EL (cell line): ENCODE measurements around the gene WDR27.

Experiments
- DNase-seq: peaks from one replicate; pipeline ENCODE4 v3.0.0-alpha.2; 2016

WDR27 gene

GRCh38 chr6:169558774-169559441 lies 142.9 kb downstream of the WDR27 start:
- peak; percentile 55 for DNase-seq

GRCh38 chr6:169558378-169558773 lies 143.5 kb downstream of the WDR27 start:
- DNase-seq: no peak

GRCh38 chr6:169557887-169558286 lies 143.9 kb downstream of the WDR27 start:
- no peak for DNase-seq

- DNase-seq: no peak
Observed at GRCh38 chr6:169556758-169557548, 144.9 kb downstream of the WDR27 start.

DNA sequence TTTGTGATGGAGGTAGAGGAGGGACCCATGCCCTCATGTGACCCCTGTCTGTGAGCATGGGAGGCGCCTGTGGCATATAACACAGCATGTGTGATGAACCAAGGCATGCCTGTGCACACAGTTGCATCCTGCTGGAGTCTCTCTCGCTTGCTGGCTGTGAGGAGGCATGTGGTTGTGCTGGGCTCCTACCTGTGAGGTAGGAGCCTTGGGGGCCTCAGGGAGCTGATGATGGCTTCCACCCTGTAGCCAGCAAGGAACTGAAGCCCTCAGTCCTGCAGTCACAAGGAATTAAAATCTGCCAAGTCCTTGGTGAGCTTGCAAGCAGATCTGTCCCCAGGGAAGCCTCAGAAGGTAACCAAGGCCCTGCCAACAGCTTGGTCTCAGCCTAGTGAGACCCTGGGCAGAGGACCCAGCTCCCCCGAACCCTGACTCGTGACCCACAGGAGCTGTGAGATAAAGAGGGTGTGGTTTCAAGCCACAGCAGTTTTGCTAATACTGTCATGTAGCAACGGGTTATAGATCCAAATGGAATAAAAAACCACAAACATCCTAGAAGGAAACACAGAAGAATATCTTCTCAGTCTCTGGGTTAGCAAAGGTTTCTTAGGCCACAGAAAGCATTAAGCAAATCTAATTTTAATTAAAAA lies 145.7 kb downstream of the WDR27 start:
- DNase-seq: no peak

DNA sequence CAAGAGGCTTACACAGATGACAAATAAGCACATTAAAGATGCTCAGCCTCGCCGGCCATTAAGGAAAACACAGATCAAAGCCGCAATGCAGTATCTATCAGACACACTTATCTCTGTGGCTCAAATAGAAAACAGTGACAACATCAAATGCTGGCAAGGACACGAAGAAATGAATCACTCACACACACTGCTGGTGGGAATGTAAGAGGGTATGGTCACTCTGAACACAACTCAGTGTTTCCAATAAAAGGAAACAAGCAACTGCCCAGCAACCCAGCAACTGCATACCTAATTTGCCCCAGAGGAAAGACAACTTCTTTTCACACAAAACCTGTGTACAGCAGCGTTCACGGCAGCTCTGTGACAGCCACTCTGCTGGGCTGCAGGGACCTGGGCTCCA lies 155.8 kb downstream of the WDR27 start:
- no peak for DNase-seq

GRCh38 chr6:169543704-169544103 lies 158.1 kb downstream of the WDR27 start:
- no peak for DNase-seq

DNA sequence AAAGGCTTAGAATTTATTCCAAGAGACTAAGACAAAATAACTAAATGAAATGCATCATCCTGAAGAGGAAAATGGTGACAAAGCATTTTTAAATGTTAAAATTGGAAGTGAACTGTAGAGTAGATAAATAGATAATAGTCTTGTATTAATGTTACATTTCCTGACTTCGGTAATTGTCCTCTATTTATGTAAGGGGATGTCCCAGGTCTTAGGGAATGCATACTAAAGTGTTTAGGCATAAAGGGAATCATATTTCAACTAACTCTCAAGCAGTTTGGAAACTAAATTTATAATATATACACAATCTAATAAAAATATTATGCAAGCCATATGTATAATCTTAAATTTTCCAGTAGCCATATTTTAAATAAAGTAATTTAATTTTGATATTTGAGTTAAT lies 159.3 kb downstream of the WDR27 start:
- DNase-seq: no peak

DNA sequence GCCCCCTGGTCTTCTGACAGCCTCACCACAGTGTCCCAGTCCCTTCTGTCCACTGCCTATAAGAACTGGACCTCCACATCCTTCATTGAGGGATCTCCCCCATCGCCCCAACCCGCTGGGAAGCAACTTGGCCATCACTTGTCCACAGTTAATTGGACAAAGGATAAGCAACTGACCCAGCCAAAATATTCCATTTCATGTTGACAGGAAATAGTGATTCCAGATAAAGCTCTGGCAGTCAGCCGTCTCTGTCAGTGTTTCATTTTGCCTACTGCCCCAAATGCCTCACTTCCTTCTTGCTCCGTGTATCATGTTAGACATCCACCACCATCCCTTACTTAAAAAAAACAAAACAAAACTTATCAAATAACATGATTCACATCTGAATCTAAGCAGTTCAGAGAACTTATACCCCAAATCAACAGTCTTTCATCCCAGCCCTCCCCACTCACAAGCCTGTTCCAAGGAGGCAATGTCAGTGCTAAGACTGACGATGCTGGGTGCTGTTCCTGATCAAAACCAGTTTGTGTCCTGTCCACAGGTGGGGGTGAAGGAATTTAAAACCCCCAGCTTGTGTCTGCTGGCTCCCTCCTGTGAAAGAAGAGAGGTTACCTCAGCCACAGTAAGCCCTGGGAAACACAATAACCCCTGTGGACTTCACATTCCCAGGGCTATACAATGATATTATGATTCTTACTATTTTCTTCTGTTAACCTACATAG lies 162.5 kb downstream of the WDR27 start:
- DNase-seq: no peak

- DNase-seq: peak; percentile 68
Observed at GRCh38 chr6:169536446-169537170, 165.2 kb downstream of the WDR27 start.

DNA sequence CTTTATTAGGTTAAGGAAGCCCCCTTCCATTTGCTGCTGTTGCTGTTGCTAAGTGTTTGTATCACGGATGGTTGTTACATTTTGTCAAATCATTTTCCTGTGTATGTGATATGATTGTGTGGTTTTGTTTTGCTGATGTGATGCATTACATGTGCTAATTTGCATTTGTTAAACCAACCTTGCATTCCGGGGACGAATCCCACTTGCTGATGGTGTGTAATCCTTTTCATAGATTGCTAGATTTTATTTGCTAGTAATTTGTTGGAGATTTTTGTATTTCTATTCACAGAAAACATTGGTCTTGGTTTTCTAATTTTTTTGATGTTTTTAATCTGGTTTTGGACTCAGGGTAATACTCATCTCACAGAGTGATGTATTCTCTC lies 167.8 kb downstream of the WDR27 start:
- no peak for DNase-seq

DNA sequence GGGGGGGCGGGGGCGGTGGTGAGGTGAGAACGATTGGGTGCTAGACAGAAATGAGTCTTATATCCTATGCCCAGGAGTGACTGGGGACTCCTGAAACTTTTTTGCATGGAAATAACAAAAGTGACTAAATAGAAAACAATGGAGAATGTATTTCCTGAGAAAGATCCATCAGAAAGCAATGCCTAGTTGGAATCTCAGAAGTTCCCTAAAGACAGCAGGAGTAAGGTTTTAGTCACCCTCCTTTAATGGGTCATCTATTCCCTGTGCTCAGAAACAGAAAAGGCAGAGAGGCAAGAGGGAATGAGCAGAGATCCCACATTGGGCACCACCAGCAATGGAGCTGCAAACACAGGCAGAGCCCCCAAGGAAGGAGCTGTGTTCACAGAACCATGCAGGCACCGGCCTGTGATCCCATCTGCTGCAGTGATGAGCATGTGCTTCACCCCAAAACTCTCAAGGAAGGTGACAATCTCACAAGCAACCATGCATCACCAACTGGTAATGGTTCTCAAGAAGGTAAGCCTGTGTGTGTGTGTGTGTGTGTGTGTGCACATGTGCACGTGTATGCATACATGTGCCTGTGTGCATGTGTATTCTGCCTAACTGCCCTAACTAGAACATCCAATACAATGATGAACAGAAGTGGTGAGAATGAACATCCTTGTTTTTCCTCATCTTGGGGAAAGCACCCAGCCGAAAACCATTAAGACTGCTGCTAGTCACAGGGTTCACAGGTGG lies 168.4 kb downstream of the WDR27 start:
- no peak for DNase-seq

DNA sequence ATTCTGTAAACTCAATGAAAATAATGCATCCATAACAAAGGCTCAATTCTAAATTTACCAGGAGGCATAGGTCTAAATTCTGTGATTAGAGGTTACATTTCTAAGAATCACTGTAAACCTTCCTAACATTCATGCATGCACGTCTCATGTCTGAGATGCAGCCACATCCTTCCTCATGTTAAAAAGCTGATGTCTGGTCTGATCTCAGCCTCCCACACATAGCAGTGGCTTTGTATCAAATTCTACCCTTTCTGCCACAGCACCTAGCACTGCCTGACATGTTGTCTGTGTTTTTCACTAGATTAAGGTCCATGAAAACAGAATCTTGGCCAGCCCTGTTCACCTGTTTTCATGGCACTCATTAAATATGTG lies 171.1 kb downstream of the WDR27 start:
- DNase-seq: no peak

GRCh38 chr6:169529931-169530751 lies 171.7 kb downstream of the WDR27 start:
- peak; percentile 82 for DNase-seq

DNA sequence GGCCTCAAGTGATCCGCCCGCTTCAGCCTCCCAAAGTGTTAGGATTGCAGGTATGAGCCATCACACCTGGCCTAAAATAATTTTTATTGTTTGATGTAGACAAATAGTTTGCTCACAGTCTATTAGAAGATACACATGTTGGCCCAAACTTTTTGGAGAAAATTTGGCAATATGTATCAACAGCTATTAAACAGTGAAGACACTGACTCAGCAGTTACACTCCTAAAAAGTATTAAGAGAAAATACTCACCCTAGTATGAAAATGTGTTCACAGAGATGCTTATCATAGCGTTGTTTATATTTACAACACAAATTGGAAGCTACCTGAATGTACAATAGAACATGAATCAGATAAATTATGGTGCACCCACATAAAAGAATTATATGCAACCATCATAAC lies 173.1 kb downstream of the WDR27 start:
- no peak for DNase-seq

DNA sequence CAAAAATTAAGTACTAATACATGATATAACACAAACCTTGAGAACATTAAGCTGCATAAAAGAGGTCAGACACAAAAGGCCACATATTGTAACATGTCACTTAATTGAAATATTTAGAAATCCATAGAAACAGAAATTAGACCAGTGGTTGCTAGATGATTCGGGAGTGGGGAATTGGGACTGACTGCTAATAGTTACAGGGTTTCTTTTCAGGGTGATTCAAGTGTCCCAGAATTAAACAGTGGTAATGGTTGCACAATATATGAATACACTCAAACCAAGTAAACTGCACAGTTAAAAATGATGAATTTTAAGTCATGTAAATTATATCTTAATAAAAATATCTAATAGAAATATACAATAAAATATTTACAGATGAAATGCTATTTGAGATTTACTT lies 174.5 kb downstream of the WDR27 start:
- peak; percentile 31 for DNase-seq

DNA sequence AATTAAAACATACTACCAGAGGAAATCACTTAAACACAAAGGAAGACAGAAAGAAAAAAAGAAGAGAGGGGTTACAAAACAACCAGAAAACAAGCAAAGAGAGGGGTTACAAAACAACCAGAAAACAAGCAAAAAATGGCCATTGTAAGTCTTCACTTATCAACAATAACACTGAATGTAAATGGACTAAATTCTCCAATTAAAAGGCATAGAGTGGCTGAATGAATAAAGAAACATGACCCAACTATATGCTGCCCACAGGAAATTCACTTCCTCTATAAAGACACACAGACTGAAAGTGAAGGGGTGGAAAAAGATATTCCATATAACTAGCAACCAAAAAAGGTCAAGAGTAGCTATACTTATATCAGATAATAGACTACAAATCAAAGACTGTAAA lies 180.0 kb downstream of the WDR27 start:
- no peak for DNase-seq

- peak; percentile 41 for DNase-seq
Observed at GRCh38 chr6:169520104-169520503, 181.7 kb downstream of the WDR27 start.

DNA sequence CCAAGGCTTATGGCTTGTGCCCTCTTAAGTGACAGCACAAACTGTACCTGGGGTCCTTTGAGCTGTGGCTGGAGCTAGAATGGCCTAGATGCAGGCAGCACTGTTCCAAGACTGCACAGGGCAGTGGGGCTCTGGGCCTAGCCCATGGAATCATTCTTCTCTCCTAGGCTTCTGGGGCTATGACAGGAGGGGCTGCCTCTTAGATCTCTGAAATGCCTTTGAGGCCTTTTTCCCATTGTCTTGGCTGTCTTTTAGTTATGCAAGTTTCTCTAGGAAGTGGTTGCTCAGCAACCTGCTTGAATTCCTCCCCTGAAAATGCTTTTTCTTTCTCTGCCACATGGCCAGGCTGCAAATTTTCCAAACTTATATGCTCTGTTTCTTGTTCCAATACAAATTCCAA lies 183.4 kb downstream of the WDR27 start:
- no peak for DNase-seq

DNA sequence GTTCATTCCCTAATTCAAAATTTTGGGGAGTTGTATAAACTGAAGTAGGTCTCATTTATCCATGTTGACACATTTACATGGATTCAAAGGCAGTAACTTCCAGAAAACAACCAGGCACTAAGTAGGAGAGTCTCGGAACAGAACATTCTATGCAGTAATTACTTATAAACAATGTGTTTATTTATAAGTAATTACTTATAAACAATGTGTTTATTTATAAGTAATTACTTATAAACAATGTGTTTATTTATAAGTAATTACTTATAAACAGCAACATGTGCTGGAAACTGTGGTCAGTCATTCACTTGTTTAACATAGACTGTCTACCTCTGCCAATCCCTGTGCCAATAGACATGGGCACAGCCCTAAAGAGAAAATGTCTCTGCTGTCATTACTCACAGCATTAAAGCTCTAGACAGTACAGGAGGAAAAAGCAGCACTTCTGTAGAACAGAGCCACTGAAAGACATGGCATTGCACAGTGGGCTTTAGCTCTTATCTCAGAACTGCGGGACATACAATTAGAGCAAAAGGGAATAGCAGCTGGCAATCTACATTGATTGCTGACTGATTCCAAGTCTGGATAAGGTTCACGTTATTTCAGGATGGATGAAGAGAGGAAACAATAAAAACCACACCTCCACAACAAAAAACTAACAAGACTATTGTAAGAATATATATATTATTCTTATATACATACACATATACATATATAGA lies 188.2 kb downstream of the WDR27 start:
- no peak for DNase-seq
